HFFc6 (cell line): ENCODE data around the gene IMMP2L. TPM values are rescaled to one million over a fixed set of nuclear protein-coding genes. Genes with fewer than 3 reads are reported as not detected.
A peak's percentile ranks its signal among the peaks of the same experiment; 100 is the strongest.
"Not testable (repeated sequence)": the region's sequence is repeated elsewhere in the genome, so short reads cannot be mapped to it uniquely, and the experiment has no call there.

Source experiments
- DNase-seq: peaks from one replicate; pipeline ENCODE4 v3.0.0-alpha.2; 2018
- H3K27ac Mint-ChIP-seq: 2 replicates; pipeline ENCODE4 v1.8.0; 2020; ENCODE audit warnings: mild to moderate bottlenecking, mixed read lengths
- H3K27me3 Mint-ChIP-seq: 2 replicates; pipeline ENCODE4 v1.8.0; 2021; ENCODE audit warnings: mild to moderate bottlenecking, moderate library complexity, mixed read lengths; ENCODE audit not compliant: insufficient read depth
- H3K36me3 Mint-ChIP-seq: 2 replicates; pipeline ENCODE4 v1.8.0; 2021; ENCODE audit warnings: low read depth, mixed read lengths
- H3K4me1 Mint-ChIP-seq: 2 replicates; pipeline ENCODE4 v1.8.0; 2020; ENCODE audit warnings: low read depth, mixed read lengths
- H3K4me3 Mint-ChIP-seq: 2 replicates; pipeline ENCODE4 v1.8.0; 2020; ENCODE audit warnings: mild to moderate bottlenecking, moderate library complexity, mixed read lengths
- H3K9me3 Mint-ChIP-seq: 2 replicates; pipeline ENCODE4 v1.8.0; 2020; ENCODE audit warnings: mild to moderate bottlenecking, mixed read lengths
- total RNA-seq, 6 experiments: library from RNA; stranded (reverse); fragmentation: NEBNext Ultra II Directional; extraction: Animal tissue kit (Norgen Biotek cat#: 25700); gene quantifications; 2 replicates in 1 of 6; 3 replicates in 5 of 6; pipeline ENCODE4 v1.2.3, GENCODE V29; 2021
- TF ChIP-seq, protein P1 (sequence below): fragments of 200-600 bp; sonication (generic); IDR thresholded peaks from 2 replicates; pipeline ENCODE4 v1.5.0; 2021; ENCODE audit warnings: antibody characterized with exemption, mild to moderate bottlenecking

The IMMP2L gene
- total RNA-seq, 6 experiments from 2014 or later = 7.2 to 13.6 (median 10.1) TPM

DNA sequence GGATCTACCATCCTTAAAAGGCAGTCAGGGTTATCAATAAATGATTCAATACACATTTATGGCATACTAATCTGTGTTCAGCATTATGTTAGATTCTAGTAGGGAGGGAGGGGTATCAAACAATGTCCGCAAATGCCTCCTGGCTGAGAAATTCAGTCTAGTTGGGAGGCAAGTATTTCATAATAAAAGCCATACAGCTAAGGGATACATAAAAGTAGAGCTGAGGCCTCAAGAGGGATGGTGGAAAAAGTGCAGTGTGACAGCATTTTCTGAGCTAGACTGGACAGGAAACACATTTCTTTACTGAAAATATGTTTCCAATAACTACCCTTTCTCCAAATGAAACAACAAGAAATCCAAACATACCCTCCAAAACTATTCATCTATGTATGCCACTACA is 624.1 kb downstream of the IMMP2L start:
- Mint-ChIP-seq H3K27ac (no peak overlapping the region), H3K4me1 (peaks cover 32% of the 10 kb centered on the region), H3K27me3 (no peaks in the 10 kb centered on the region; the same call in 1 of the 2 replicates), H3K36me3 (peaks cover 26% of the 10 kb centered on the region; the same call in 1 of the 2 replicates), H3K9me3 (peaks cover 12% of the 10 kb centered on the region), H3K4me3 (no peak overlapping the region)
- DNase-seq = no peak
- TF ChIP-seq, protein P1, sequence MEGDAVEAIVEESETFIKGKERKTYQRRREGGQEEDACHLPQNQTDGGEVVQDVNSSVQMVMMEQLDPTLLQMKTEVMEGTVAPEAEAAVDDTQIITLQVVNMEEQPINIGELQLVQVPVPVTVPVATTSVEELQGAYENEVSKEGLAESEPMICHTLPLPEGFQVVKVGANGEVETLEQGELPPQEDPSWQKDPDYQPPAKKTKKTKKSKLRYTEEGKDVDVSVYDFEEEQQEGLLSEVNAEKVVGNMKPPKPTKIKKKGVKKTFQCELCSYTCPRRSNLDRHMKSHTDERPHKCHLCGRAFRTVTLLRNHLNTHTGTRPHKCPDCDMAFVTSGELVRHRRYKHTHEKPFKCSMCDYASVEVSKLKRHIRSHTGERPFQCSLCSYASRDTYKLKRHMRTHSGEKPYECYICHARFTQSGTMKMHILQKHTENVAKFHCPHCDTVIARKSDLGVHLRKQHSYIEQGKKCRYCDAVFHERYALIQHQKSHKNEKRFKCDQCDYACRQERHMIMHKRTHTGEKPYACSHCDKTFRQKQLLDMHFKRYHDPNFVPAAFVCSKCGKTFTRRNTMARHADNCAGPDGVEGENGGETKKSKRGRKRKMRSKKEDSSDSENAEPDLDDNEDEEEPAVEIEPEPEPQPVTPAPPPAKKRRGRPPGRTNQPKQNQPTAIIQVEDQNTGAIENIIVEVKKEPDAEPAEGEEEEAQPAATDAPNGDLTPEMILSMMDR = no peak

GRCh38 chr7:110936665-110937064 is 625.6 kb downstream of the IMMP2L start:
- not testable (repeated sequence) for DNase-seq

DNA sequence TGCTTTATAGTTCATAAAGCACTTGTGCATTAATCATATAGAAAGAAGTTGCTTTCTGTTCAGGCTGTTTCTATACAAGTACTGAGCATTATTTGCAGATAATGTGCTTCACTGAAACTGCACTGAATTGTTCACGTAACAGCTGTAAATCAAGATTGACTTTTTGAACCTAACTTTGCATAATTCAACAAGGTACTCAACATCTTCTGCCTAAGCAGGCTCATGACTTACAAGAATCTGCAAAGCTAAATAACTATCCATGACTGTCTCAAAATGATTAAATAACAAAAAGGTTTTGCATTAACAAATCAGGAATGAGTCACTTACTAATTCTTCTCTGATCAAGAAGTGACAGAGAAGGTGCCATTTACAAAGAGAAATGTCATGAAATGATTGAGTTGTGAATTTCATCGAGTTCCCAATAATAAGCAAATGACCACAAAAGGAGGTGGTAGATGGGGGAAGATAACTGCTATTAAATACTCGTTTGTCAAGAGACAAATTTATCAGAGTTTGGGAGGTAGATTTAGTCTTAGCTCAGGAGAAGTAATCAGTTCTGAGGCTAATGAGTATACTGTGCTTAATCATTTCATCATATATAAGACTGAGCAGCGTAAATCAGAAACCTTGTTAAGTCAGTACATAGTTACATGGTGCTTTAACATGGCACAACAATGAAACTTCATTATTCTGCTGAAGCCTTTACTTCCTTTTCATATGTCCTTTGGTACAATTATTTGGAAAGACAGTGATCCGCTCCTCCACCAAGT is 632.6 kb downstream of the IMMP2L start:
- H3K4me3 Mint-ChIP-seq = no peak overlapping the region
- peaks cover 9% of the 10 kb centered on the region; the same call in 1 of the 2 replicates for H3K36me3 Mint-ChIP-seq
- H3K4me1 Mint-ChIP-seq = peaks cover 11% of the 10 kb centered on the region; the same call in 1 of the 2 replicates
- no peak overlapping the region for H3K27ac Mint-ChIP-seq
- H3K9me3 Mint-ChIP-seq = peaks cover 8% of the 10 kb centered on the region
- H3K27me3 Mint-ChIP-seq = no peaks in the 10 kb centered on the region; the same call in 1 of the 2 replicates
- DNase-seq = no peak
- TF ChIP-seq, protein P1 = no peak

More at GRCh38 chr7:110936665-110937064, 625.6 kb downstream of the IMMP2L start:
- peaks cover 27% of the 10 kb centered on the region for H3K4me1 Mint-ChIP-seq
- H3K27ac Mint-ChIP-seq, H3K4me3 Mint-ChIP-seq, H3K27me3 Mint-ChIP-seq: not testable (repeated sequence)
- H3K36me3 Mint-ChIP-seq = peaks cover 26% of the 10 kb centered on the region; the same call in 1 of the 2 replicates
- peaks cover 12% of the 10 kb centered on the region for H3K9me3 Mint-ChIP-seq

GRCh38 chr7:110922906-110923305 is 639.4 kb downstream of the IMMP2L start:
- Mint-ChIP-seq H3K36me3 (peaks cover 7% of the 10 kb centered on the region), H3K27ac (peak overlapping the region; percentile 91), H3K27me3 (no peaks in the 10 kb centered on the region), H3K9me3 (no peaks in the 10 kb centered on the region), H3K4me3 (peak overlapping the region; percentile 26; the same call in 1 of the 2 replicates), H3K4me1 (peaks cover 48% of the 10 kb centered on the region)
- DNase-seq = peak; percentile 82
- TF ChIP-seq, protein P1 = no peak

- peaks cover 7% of the 10 kb centered on the region for H3K36me3 Mint-ChIP-seq
- peak overlapping the region; percentile 91 for H3K27ac Mint-ChIP-seq
- DNase-seq = peak; percentile 14
- H3K9me3 Mint-ChIP-seq = no peaks in the 10 kb centered on the region
- TF ChIP-seq, protein P1 = no peak
- H3K27me3 Mint-ChIP-seq = no peaks in the 10 kb centered on the region; the same call in 1 of the 2 replicates
- H3K4me1 Mint-ChIP-seq = peaks cover 53% of the 10 kb centered on the region
- no peak overlapping the region for H3K4me3 Mint-ChIP-seq
Measured at GRCh38 chr7:110921595-110922151, 640.6 kb downstream of the IMMP2L start.
